HuH-7.5 (cell line): ENCODE measurements around the gene TYW5.
"Not testable (repeated sequence)": the region's sequence is repeated elsewhere in the genome, so short reads cannot be mapped to it uniquely, and the experiment has no call there.

ENCODE experiments used
- DNase-seq: peaks from one replicate; pipeline ENCODE4 v3.0.0; 2011; ENCODE audit warnings: low spot score

Gene TYW5

DNA sequence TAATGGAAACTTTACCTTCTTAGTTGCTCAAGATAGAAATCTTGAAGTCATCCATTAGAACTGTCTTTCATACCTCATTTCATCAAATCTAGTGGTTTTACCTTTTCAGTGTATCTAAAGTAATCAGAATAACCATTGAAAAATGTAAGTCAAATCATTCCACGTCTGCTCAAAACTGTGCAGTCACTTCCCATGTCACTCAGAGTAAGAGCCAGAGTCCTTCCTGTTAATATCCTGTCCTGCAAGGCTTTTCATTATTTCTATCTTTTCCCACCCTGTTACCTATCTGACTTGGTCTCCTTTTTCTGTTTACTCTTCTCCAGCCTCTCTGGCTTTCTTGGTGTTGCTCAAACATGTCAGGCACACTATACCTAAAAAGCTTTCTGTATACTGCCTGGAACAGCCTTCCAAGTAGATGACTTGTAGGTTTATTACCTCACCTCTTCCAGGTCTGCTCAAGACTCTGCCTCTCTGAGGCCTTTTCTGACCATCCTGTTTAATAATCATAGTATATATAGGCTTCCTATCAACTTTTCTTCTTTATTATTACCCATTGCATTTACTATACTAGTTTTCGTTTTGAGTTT, 40.8 kb downstream of the TYW5 start:
- no peak for DNase-seq

- not testable (repeated sequence) for DNase-seq
These were observed 42.7 kb downstream of the TYW5 start for GRCh38 chr2:199912553-199913114.

DNA sequence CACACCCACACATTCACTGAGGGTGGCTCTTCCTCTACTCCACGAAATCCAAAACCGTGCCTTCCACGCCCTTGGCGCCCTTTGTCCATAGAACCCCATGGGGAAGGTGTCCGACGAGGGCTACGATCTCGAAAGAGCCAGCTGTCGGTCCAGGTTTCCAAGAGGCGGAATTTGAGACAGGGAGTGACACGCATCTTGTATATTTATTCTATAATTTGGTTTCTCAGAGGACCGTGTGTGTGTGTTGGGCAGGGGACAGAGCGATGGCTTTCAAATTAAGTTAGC, 43.5 kb downstream of the TYW5 start:
- DNase-seq = no peak

- DNase-seq = peak; percentile 86
These were observed 44.0 kb downstream of the TYW5 start, which contains the start of gene C2orf69 for GRCh38 chr2:199911052-199911876. Gene C2orf69 (plus strand): TSS chr2:199911293. CDS start chr2:199911439, 146 bp downstream.

DNA sequence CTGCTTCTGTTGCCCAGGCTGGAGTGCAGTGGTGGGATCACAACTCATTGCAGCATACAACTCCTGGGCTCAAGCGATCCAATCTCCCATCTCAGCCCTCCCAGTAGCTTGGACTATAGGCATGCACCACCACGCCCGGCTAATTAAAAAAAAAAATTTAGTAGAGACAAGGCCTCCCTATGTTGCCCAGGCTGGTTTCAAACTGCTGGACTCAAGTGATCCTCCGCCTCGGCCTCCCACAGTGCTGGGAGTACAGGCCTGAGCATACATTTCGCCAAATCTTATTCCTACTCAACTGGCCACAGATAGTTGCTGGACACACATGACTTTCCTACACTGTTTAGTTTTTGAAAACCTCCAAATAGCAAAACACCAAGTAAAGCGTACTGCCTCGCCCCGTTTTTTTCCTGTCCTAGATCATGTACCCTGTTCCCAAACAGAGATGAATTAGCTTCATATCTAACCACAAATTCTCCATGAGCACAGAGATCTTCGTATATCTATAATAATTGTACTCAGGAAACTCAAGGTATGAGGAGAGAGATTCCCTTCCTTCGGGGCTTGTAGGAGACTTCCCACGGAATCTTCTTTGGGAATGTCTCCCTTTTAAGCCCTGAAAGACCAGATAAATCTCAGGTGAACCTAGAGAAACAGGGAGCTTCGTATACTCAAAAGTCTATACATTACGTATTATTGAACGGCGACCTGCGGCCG, 44.8 kb downstream of the TYW5 start:
- no peak for DNase-seq

GRCh38 chr2:199907008-199907714, 48.1 kb downstream of the TYW5 start:
- no peak for DNase-seq

DNA sequence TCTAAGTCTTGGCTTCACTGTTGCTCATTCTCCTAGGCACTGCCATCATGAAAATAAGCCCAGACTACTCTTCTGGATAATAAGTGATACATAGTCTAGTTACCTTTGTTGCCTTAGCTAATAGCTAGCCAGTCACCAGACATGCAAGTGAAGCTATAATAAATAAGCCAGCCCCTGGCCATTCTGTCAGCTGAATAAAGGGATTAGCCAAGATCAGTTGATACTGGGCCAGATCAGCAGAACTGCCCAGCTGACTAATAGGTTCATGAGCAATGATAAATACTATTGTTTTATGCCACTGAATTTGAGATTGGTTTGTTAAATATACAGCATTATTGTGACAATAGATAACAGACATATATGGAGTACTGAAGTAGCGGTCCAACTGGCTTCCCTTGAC, 52.2 kb downstream of the TYW5 start:
- no peak for DNase-seq

DNA sequence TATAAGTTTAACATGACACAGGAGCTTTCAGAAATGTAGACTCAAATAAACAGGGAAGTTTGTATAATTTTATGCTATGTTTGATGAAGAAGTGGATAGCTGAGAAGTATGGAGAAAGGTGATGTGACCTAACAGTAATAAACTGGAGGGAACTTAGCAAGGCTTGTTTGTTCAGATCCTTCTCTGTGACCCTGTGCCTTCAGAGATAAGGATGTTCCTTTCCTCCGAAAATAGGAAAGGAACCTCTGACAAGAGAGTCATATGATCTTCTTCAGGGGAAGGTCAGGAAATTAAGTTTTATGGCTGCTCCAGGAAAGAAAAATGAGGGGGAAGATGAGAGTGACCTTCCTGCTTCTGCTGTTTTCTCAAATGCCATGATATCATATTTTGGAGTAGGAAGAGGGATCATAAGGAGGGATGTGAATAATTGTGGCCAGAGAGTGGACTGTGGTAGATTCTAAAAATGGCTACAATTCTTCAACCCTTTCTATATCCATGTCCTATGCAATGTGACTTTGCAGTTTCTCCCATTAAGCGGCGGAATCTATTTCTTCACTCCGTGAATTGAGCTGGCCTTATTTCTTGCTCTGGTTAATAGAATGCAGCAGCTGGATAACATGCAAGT, 52.7 kb downstream of the TYW5 start:
- DNase-seq = no peak

DNA sequence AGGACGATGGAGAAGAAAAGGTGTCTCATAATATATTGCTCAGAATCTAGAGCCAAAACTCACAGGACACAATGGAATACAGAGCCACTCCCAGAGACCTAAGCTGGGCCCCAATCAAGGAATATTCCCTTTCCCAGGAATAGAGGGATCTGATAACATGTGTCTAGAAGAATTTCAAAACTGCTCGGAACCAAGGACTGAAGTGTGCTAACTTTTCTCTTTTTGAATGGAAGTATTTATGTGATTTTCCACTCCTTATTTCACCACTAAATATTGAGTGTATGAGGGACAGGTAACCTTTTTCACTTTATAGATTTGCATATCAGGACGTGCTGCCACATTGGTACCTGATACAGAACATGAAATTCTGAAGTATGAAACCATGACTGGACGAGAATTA, 53.3 kb downstream of the TYW5 start:
- no peak for DNase-seq

GRCh38 chr2:199896617-199897016, 58.7 kb downstream of the TYW5 start:
- DNase-seq = no peak

DNA sequence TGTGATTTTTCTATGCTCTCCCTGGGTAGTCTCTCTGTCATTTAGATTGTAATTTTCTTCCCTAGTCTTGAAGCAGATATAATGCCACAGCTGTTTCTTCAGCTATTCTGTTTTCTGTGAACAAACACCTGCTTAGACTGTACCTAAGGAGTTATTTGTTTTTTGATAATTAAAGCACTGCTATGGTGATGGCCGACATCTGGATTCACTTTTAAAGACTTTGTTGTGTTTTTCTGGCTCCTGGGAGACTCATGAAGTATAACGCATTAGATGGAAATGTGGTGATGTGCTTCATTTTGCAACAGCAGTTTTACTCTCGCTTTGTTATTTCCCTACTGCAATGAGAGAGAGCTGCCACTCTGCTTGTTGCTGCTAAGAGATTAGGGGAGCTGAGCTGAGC, 59.9 kb downstream of the TYW5 start:
- DNase-seq = no peak

GRCh38 chr2:199883474-199884212, 71.6 kb downstream of the TYW5 start:
- DNase-seq = no peak

GRCh38 chr2:199882667-199883066, 72.6 kb downstream of the TYW5 start:
- DNase-seq = no peak
